A172 (cell line): ENCODE results near the gene CCDC178. TPM values are rescaled to one million over a fixed set of nuclear protein-coding genes. Genes with fewer than 3 reads are reported as not detected.
"Not testable (repeated sequence)": the region's sequence is repeated elsewhere in the genome, so short reads cannot be mapped to it uniquely, and the experiment has no call there.

Experiments used
- DNase-seq: peaks from one replicate; pipeline ENCODE4 v3.0.0-alpha.2; 2015; ENCODE audit warnings: low spot score
- total RNA-seq: library from RNA; depleted of rRNA; stranded (reverse); fragments of >200 nt; shearing (Covaris generic); gene quantifications from 2 replicates; pipeline ENCODE4 v1.2.3, GENCODE V29; 2014

Gene CCDC178
- total RNA-seq, 1 experiment from 2014 or later = not detected

- DNase-seq = no peak
Observed at GRCh38 chr18:33010149-33010548, 430.4 kb downstream of the CCDC178 start.

GRCh38 chr18:32998921-32999320 is 441.6 kb downstream of the CCDC178 start:
- no peak for DNase-seq

- DNase-seq = no peak
Observed at GRCh38 chr18:32998285-32998684, 442.2 kb downstream of the CCDC178 start.

GRCh38 chr18:32983721-32984120 is 456.8 kb downstream of the CCDC178 start:
- no peak for DNase-seq

- no peak for DNase-seq
Observed at GRCh38 chr18:32980896-32981295, 459.6 kb downstream of the CCDC178 start.

GRCh38 chr18:32975501-32975900 is 465.0 kb downstream of the CCDC178 start:
- no peak for DNase-seq

GRCh38 chr18:32975163-32975436 is 465.4 kb downstream of the CCDC178 start:
- no peak for DNase-seq

GRCh38 chr18:32974421-32975162 is 465.9 kb downstream of the CCDC178 start:
- no peak for DNase-seq

- DNase-seq = no peak
Observed at GRCh38 chr18:32968248-32968647, 472.3 kb downstream of the CCDC178 start.

GRCh38 chr18:32966141-32966540 is 474.4 kb downstream of the CCDC178 start:
- DNase-seq = no peak

GRCh38 chr18:32961538-32961937 is 479.0 kb downstream of the CCDC178 start:
- no peak for DNase-seq

GRCh38 chr18:32958746-32959145 is 481.8 kb downstream of the CCDC178 start:
- DNase-seq = no peak

GRCh38 chr18:32956591-32957315 is 483.8 kb downstream of the CCDC178 start:
- DNase-seq = peak; percentile 1

GRCh38 chr18:32952318-32952717 is 488.2 kb downstream of the CCDC178 start:
- DNase-seq = not testable (repeated sequence)

GRCh38 chr18:32937597-32937996 is 502.9 kb downstream of the CCDC178 start:
- DNase-seq = no peak

- DNase-seq = no peak
Observed at GRCh38 chr18:32937066-32937465, 503.5 kb downstream of the CCDC178 start.

GRCh38 chr18:32934201-32934600 is 506.3 kb downstream of the CCDC178 start:
- no peak for DNase-seq

GRCh38 chr18:32930695-32931301 is 509.7 kb downstream of the CCDC178 start:
- peak; percentile 52 for DNase-seq

- no peak for DNase-seq
Observed at GRCh38 chr18:32929213-32929612, 511.3 kb downstream of the CCDC178 start.

- DNase-seq = no peak
Observed at GRCh38 chr18:32922951-32923430, 517.5 kb downstream of the CCDC178 start.

- peak; percentile 91 for DNase-seq
Observed at GRCh38 chr18:32920796-32921787, 519.4 kb downstream of the CCDC178 start.

- DNase-seq = peak; percentile 67
Observed at GRCh38 chr18:32919799-32920198, 520.7 kb downstream of the CCDC178 start.
